K562 (cell line): ENCODE data around the gene PLXNB2. TPM values are rescaled to one million over a fixed set of nuclear protein-coding genes. Genes with fewer than 3 reads are reported as not detected.

Experiments
- ATAC-seq: fragments of 200-7000 bp; cut with Tn5 transposase; 3 replicates; pipeline ENCODE4 v1.9.1; 2020; ENCODE audit warnings: moderate library complexity
- BruUV-seq: library from RNA; stranded (reverse); fragments of 400-500 nt; replicated peaks from 2 replicates; lab custom pipeline; 2021; lab: Mats Ljungman, UMichigan
- CTCF ChIA-PET: fragments of 300-600 bp; formaldehyde crosslinking; extraction: SDS; loops from one replicate; lab custom pipeline; 2021; ENCODE audit warnings: low intra/inter-chr PET ratio; lab: Yijun Ruan, JAX
- POLR2A ChIA-PET: fragments of 300-600, 350-650 bp; sonication (Branson Sonifier 250); formaldehyde crosslinking; extraction: SDS; loops from one replicate; lab custom pipeline; 2021; ENCODE audit warnings: antibody characterized with exemption, inconsistent platforms; lab: Yijun Ruan, JAX
- DNase-seq, 4 experiments: peaks; one replicate each; pipeline versions ENCODE4 v3.0.0 to v3.0.0-alpha.2; 2011 to 2018; ENCODE audit warnings: low spot score in 3 of 4, mixed read lengths in 3 of 4; ENCODE audit errors: extremely low read depth in 1 of 4
- FAIRE-seq: peaks from 2 replicates; lab custom pipeline; 2011; peaks lifted over from hg19 to GRCh38; lab: Jason Lieb, UNC
- H2AFZ ChIP-seq: 2 replicates; pipeline ENCODE4 v1.6.0; 2011; ENCODE audit warnings: low read depth, low read length, control low read depth, inconsistent platforms
- H3K27ac ChIP-seq: fragments of 200-600 bp; 3 replicates; pipeline ENCODE4 v1.8.0; 2011; ENCODE audit warnings: low read depth, mild to moderate bottlenecking, control low read depth, inconsistent platforms, low read length, moderate library complexity, mixed read lengths; ENCODE audit errors: extremely low read depth
- H3K27me3 ChIP-seq, 2 experiments: fragments of 300-600 bp in 1 of 2; 2 replicates in 1 of 2; 3 replicates in 1 of 2; pipeline versions ENCODE4 v1.6.0 to v1.8.0; 2011; ENCODE audit warnings: inconsistent platforms in 2 of 2, low read length in 2 of 2, mild to moderate bottlenecking in 1 of 2, mixed read lengths in 1 of 2, moderate library complexity in 1 of 2; ENCODE audit not compliant: control insufficient read depth in 2 of 2, insufficient read depth in 2 of 2
- H3K36me3 ChIP-seq: fragments of 300-600 bp; 3 replicates; pipeline ENCODE4 v1.8.0; 2011; ENCODE audit warnings: mild to moderate bottlenecking, low read length, inconsistent platforms; ENCODE audit not compliant: control insufficient read depth, insufficient read depth
- H3K4me1 ChIP-seq, 2 experiments: fragments of 200-600 bp in 1 of 2; replicated peaks in 1 of 2; 2 replicates in 1 of 2; 3 replicates in 1 of 2; pipeline versions ENCODE4 v1.5.1 to v1.8.0; 2011; ENCODE audit warnings: inconsistent platforms in 2 of 2, low read length in 2 of 2, mild to moderate bottlenecking in 1 of 2, mixed read lengths in 1 of 2, moderate library complexity in 1 of 2; ENCODE audit not compliant: control insufficient read depth in 2 of 2, insufficient read depth in 2 of 2
- H3K4me2 ChIP-seq: 2 replicates; pipeline ENCODE4 v1.6.1; 2011; ENCODE audit warnings: low read length, control low read depth, inconsistent platforms, mixed read lengths; ENCODE audit not compliant: insufficient read depth
- H3K4me3 ChIP-seq: fragments of 200-600 bp; sonication (generic), shearing (Covaris generic); 2 replicates; pipeline ENCODE4 v1.5.1; 2016; ENCODE audit warnings: control low read depth, inconsistent platforms
- H3K79me2 ChIP-seq: fragments of 200-600 bp; 3 replicates; pipeline ENCODE4 v1.8.0; 2011; ENCODE audit warnings: low read length, inconsistent platforms; ENCODE audit not compliant: control insufficient read depth, insufficient read depth
- H3K9ac ChIP-seq, 2 experiments: 2 replicates each; pipeline versions ENCODE4 v1.6.0 to v1.6.1; 2011; ENCODE audit warnings: low read depth in 2 of 2, low read length in 2 of 2, control low read depth in 1 of 2, inconsistent platforms in 1 of 2, mild to moderate bottlenecking in 1 of 2, mixed read lengths in 1 of 2; ENCODE audit not compliant: insufficient read depth in 1 of 2
- H3K9me1 ChIP-seq: one replicate; pipeline ENCODE4 v1.6.0; 2011; ENCODE audit warnings: inconsistent platforms, mild to moderate bottlenecking, low read length, moderate library complexity; ENCODE audit not compliant: control insufficient read depth, insufficient read depth
- H3K9me3 ChIP-seq: replicated peaks from 2 replicates; pipeline ENCODE4 v1.5.1; 2011; ENCODE audit warnings: low read depth, low read length, inconsistent platforms; ENCODE audit not compliant: control insufficient read depth, insufficient read depth
- H4K20me1 ChIP-seq: replicated peaks from 2 replicates; pipeline ENCODE4 v1.6.1; 2011; ENCODE audit warnings: low read length, inconsistent platforms, mixed read lengths; ENCODE audit not compliant: control insufficient read depth, insufficient read depth
- ARHGAP35 ChIP-seq: fragments of 450-650 bp; IDR thresholded peaks from 2 replicates; pipeline ENCODE4 v1.6.1; 2018; ENCODE audit not compliant: partially characterized antibody
- FOXK1 ChIP-seq: sonication (generic); formaldehyde crosslinking; IDR thresholded peaks from 2 replicates; pipeline ENCODE4 v1.8.0; 2022; ENCODE audit warnings: missing genetic modification reagents, mild to moderate bottlenecking, borderline replicate concordance
- GABPA ChIP-seq: fragments of 200-800 bp; sonication (Bioruptor generic); conservative IDR thresholded peaks from 2 replicates; pipeline ENCODE4 v1.6.1; 2016; ENCODE audit warnings: low read depth, missing genetic modification characterization, missing compliant biosample characterization
- NFIX ChIP-seq: fragments of 250-450 bp; sonication (Bioruptor Pico); IDR thresholded peaks from 2 replicates; pipeline ENCODE4 v1.4.0; 2020; ENCODE audit warnings: low read depth, mild to moderate bottlenecking, moderate library complexity
- PHF21A ChIP-seq: fragments of 450-650 bp; IDR thresholded peaks from 2 replicates; pipeline ENCODE4 v1.6.1; 2017; ENCODE audit warnings: low read depth, borderline replicate concordance
- POU5F1 ChIP-seq: fragments of 150-350 bp; IDR thresholded peaks from 2 replicates; pipeline ENCODE4 v1.6.1; 2014; ENCODE audit warnings: borderline replicate concordance, low read length, low read depth, mild to moderate bottlenecking; ENCODE audit not compliant: partially characterized antibody
- VEZF1 ChIP-seq: fragments of 200-800 bp; sonication (Bioruptor generic); IDR thresholded peaks from 2 replicates; pipeline ENCODE4 v1.6.1; 2017; ENCODE audit warnings: missing genetic modification characterization, missing compliant biosample characterization
- ZNF3 ChIP-seq: fragments of 250-450 bp; sonication (Bioruptor Pico); IDR thresholded peaks from 2 replicates; pipeline ENCODE4 v1.5.0; 2021; ENCODE audit warnings: mild to moderate bottlenecking, moderate library complexity
- WGBS: fragments of 100-300 bp; shearing (Covaris generic); methylation state at CpG from one replicate; pipeline ENCODE4 v1.1.6; 2016; ENCODE audit warnings: low coverage, mixed read lengths; ENCODE audit not compliant: insufficient coverage; ENCODE audit errors: missing lambda C conversion rate; 5-methylcytosine and 5-hydroxymethylcytosine counted together
- in situ Hi-C: fragments of 300-500 bp; cut with MboI; formaldehyde crosslinking; loops from 4 replicates; pipeline ENCODE4 v1.15.0; 2018; ENCODE audit warnings: inconsistent platforms, mixed read lengths
- intact Hi-C: fragments of 100-400 bp; cut with micrococcal nuclease; formaldehyde crosslinking; loops from 2 replicates; pipeline ENCODE4 v1.14.2; 2022
- polyA plus RNA-seq, 8 experiments: library from polyadenylated mRNA; depleted of rRNA in 4 of 8; stranded (reverse) in 5 of 8; unstranded in 3 of 8; fragments of >200 nt; fragmentation: Nextera tagmentation in 2 of 8; fragmentation: Illumina TruSeq in 1 of 8; extraction: Ambion mirVana in 2 of 8; extraction: Trizol in 1 of 8; gene quantifications; 2 replicates each; pipeline versions ENCODE4 v1.2.1 to v1.2.3, GENCODE V29; 2011 to 2014; ENCODE audit warnings: inconsistent platforms in 1 of 8, missing spikeins in 1 of 8
- total RNA-seq, 7 experiments: library from RNA; depleted of rRNA in 6 of 7; stranded (reverse); fragments of >200 nt in 6 of 7; fragmentation: Illumina TruSeq in 2 of 7; extraction: Trizol in 2 of 7; gene quantifications; 2 replicates each; pipeline versions ENCODE4 v1.2.1 to v1.2.3, GENCODE V29; 2011 to 2021; ENCODE audit warnings: low replicate concordance in 1 of 7

PLXNB2 gene
- total and polyA plus RNA-seq, 9 of the 15 experiments (the other 6 are each of a cell fraction or from before 2014, with no cell fraction given), result 0.15 to 45.1 (median 13.6) TPM

GRCh38 chr22:50347157-50347556 lies 39.7 kb upstream of the PLXNB2 start:
- H3K27me3 ChIP-seq, result no peaks in the 10 kb centered on the region
- POLR2A ChIA-PET, result no interaction called here
- no peak for ATAC-seq
- H3K4me2 ChIP-seq, result peak overlapping the region; percentile 32; the same call in 1 of the 2 replicates
- intact Hi-C loops, result loop anchor here (10.0 kb wide), 1 partner anchor 202 kb away; no protein-coding TSS in a partner anchor
- H3K9me3 ChIP-seq, result no peaks in the 10 kb centered on the region
- in situ Hi-C loops, result no loop called here
- H3K36me3 ChIP-seq, result peaks cover 21% of the 10 kb centered on the region; the same call in 2 of the 3 replicates
- H3K9ac ChIP-seq, result peak overlapping the region in 1 of 2 experiments; percentile 68; a peak in 1 of 4 replicates
- TF ChIP-seq FOXK1 (no peak), NFIX (CRISPR knock-in tag) (no peak), GABPA (tag) (no peak), PHF21A (no peak), VEZF1 (CRISPR knock-in tag) (no peak), ZNF3 (no peak), POU5F1 (no peak), ARHGAP35 (no peak)
- H3K27ac ChIP-seq, result no peak overlapping the region
- peaks cover 34% of the 10 kb centered on the region for H3K79me2 ChIP-seq
- peak in 1 of 4 experiments; percentile 4 for DNase-seq
- no peak overlapping the region for H2AFZ ChIP-seq
- H3K4me3 ChIP-seq, result no peak overlapping the region
- H3K9me1 ChIP-seq, result no peaks in the 10 kb centered on the region
- no peak for FAIRE-seq
- WGBS, result 66% methylated on average over 8 of the region's 8 CpGs
- CTCF ChIA-PET, result no interaction called here
- peaks cover under 1 to 23% of the 10 kb centered on the region in 2 experiments; a peak in 3 of 5 replicates for H3K4me1 ChIP-seq
- H4K20me1 ChIP-seq, result peaks cover 12% of the 10 kb centered on the region; the same call in 1 of the 2 replicates
- no TSS peak for BruUV-seq
